HepG2 (cell line): ENCODE measurements around the gene SEMA4C. TPM values are rescaled to one million over a fixed set of nuclear protein-coding genes. Genes with fewer than 3 reads are reported as not detected.

Experiments used
- DZIP1 ChIP-seq: sonication (generic); formaldehyde crosslinking; IDR thresholded peaks from 2 replicates; pipeline ENCODE4 v1.5.0; 2020; ENCODE audit warnings: mild to moderate bottlenecking, missing genetic modification reagents
- EHMT2 ChIP-seq: fragments of 200-600 bp; sonication (generic); IDR thresholded peaks from 2 replicates; pipeline ENCODE4 v1.7.0; 2017; ENCODE audit warnings: antibody characterized with exemption, low read depth, low read length, borderline replicate concordance
- FOXA3 ChIP-seq: IDR thresholded peaks from 2 replicates; pipeline ENCODE4 v1.6.1; 2016; ENCODE audit warnings: missing genetic modification reagents, missing compliant biosample characterization
- NFE2 ChIP-seq: sonication (generic); formaldehyde crosslinking; IDR thresholded peaks from 2 replicates; pipeline ENCODE4 v1.4.0; 2020; ENCODE audit warnings: missing genetic modification reagents
- NKX3-1 ChIP-seq: sonication (generic); formaldehyde crosslinking; IDR thresholded peaks from 2 replicates; pipeline ENCODE4 v1.5.0; 2020; ENCODE audit warnings: missing genetic modification reagents
- PAX8 ChIP-seq: sonication (generic); formaldehyde crosslinking; IDR thresholded peaks from 2 replicates; pipeline ENCODE4 v1.8.0; 2022; ENCODE audit warnings: mild to moderate bottlenecking, missing genetic modification reagents, borderline replicate concordance
- SALL1 ChIP-seq: sonication (generic); formaldehyde crosslinking; IDR thresholded peaks from 2 replicates; pipeline ENCODE4 v1.8.0; 2022; ENCODE audit warnings: mild to moderate bottlenecking, missing genetic modification reagents
- SP1 ChIP-seq, 2 experiments: fragments of 450-650 bp in 1 of 2; sonication (generic) in 1 of 2; formaldehyde crosslinking in 1 of 2; IDR thresholded peaks; 2 replicates each; pipeline versions ENCODE4 v1.4.0 to v1.6.1; 2016 to 2020; ENCODE audit warnings: missing genetic modification reagents in 1 of 2
- SP5 ChIP-seq: IDR thresholded peaks from 2 replicates; pipeline ENCODE4 v1.6.1; 2016; ENCODE audit warnings: low read depth, borderline replicate concordance
- ZNF136 ChIP-seq: sonication (generic); formaldehyde crosslinking; IDR thresholded peaks from 2 replicates; pipeline ENCODE4 v1.8.1; 2022; ENCODE audit warnings: low read depth, mild to moderate bottlenecking, moderate library complexity, missing genetic modification reagents
- ZNF451 ChIP-seq: sonication (generic); formaldehyde crosslinking; IDR thresholded peaks from 2 replicates; pipeline ENCODE4 v1.5.0; 2020; ENCODE audit warnings: mild to moderate bottlenecking, missing genetic modification reagents
- ZNF674 ChIP-seq: sonication (generic); formaldehyde crosslinking; IDR thresholded peaks from 2 replicates; pipeline ENCODE4 v1.5.0; 2020; ENCODE audit warnings: low read depth, mild to moderate bottlenecking, missing genetic modification reagents
- polyA plus RNA-seq, 8 experiments: library from polyadenylated mRNA; depleted of rRNA in 3 of 8; stranded (reverse) in 7 of 8; unstranded in 1 of 8; fragments of >200 nt; fragmentation: Illumina TruSeq in 4 of 8; extraction: Trizol in 4 of 8; gene quantifications; 2 replicates each; pipeline versions ENCODE4 v1.2.1 to v1.2.3, GENCODE V29; 2011 to 2016; ENCODE audit warnings: low read depth in 4 of 8, missing spikeins in 1 of 8, mixed read lengths in 1 of 8; ENCODE audit not compliant: insufficient read depth in 1 of 8
- total RNA-seq, 5 experiments: library from RNA; depleted of rRNA; stranded (reverse); fragments of >200 nt; fragmentation: Illumina TruSeq; extraction: Trizol; gene quantifications; 2 replicates each; pipeline ENCODE4 v1.2.3, GENCODE V29; 2016; ENCODE audit warnings: low read depth in 1 of 5
- TF ChIP-seq, protein P1 (sequence below): sonication (generic); formaldehyde crosslinking; IDR thresholded peaks from 2 replicates; pipeline ENCODE4 v1.5.1; 2020; ENCODE audit warnings: missing genetic modification reagents, mild to moderate bottlenecking, borderline replicate concordance
- TF ChIP-seq, protein P2 (sequence below): sonication (generic); formaldehyde crosslinking; IDR thresholded peaks from 2 replicates; pipeline ENCODE4 v1.9.0; 2021; ENCODE audit warnings: missing genetic modification reagents, borderline replicate concordance
- TF ChIP-seq, protein P3 (sequence below): sonication (generic); formaldehyde crosslinking; IDR thresholded peaks from 2 replicates; pipeline ENCODE4 v1.5.0; 2020; ENCODE audit warnings: missing genetic modification reagents

Gene SEMA4C
- total and polyA plus RNA-seq, 2 of the 13 experiments (the other 11 are each of a cell fraction or from before 2014, with no cell fraction given): 25.9 to 46.6 TPM

DNA sequence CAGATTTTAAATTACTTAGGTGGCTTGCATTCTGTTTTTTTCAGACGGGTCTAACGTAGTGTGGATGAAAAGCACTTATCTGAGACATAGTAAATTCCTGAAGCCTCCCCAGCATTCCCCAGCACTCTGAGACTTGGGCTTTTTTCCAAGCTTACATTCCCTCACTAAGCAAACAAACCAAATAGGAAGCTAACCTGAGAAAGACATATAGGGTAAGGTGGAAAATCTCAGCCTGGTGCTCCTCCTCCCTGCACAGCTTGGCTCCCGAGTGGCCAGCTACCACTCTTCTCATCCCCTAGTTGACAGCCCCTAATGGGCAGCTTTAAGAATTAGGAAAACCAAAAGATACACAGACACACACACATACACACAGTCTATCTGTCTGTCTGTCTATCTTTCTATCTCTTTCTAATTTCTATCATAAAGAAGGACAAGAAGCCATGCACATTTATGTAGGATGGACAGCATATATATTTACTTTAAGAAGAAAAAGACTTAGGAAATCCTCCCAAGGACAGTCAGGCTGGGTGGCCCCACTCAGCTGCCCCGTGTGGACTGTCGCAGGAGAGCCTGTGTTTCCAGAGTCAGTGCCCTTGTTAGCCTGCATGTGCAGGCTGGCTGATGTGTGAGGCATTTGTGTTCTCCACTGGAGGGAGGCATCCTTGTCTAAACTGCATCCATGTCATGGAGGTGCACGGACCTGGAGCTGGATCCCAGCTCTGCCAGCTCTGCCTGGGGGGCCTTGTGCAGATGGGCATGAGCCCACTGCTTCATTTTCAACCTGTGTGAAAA lies 45.6 kb downstream of the SEMA4C start (continued):
- TF ChIP-seq, protein P1, sequence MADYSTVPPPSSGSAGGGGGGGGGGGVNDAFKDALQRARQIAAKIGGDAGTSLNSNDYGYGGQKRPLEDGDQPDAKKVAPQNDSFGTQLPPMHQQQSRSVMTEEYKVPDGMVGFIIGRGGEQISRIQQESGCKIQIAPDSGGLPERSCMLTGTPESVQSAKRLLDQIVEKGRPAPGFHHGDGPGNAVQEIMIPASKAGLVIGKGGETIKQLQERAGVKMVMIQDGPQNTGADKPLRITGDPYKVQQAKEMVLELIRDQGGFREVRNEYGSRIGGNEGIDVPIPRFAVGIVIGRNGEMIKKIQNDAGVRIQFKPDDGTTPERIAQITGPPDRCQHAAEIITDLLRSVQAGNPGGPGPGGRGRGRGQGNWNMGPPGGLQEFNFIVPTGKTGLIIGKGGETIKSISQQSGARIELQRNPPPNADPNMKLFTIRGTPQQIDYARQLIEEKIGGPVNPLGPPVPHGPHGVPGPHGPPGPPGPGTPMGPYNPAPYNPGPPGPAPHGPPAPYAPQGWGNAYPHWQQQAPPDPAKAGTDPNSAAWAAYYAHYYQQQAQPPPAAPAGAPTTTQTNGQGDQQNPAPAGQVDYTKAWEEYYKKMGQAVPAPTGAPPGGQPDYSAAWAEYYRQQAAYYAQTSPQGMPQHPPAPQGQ (CRISPR knock-in tag): no peak
- TF ChIP-seq SP5 (CRISPR knock-in tag) (peak; percentile 23; the same call in 1 of the 2 replicates), ZNF674 (CRISPR knock-in tag) (no peak), SP1 (IDR thresholded peaks at IDR 0.05) (no peak), SP1 (CRISPR knock-in tag; IDR thresholded peaks at IDR 0.05) (no peak), SALL1 (CRISPR knock-in tag) (peak; percentile 33; the same call in 1 of the 2 replicates), EHMT2 (no peak), ZNF136 (CRISPR knock-in tag) (no peak), DZIP1 (CRISPR knock-in tag) (no peak), ZNF451 (CRISPR knock-in tag) (no peak), PAX8 (CRISPR knock-in tag) (no peak), NKX3-1 (CRISPR knock-in tag) (no peak), NFE2 (no peak), FOXA3 (CRISPR knock-in tag) (peak; percentile 50)
- TF ChIP-seq, protein P2, sequence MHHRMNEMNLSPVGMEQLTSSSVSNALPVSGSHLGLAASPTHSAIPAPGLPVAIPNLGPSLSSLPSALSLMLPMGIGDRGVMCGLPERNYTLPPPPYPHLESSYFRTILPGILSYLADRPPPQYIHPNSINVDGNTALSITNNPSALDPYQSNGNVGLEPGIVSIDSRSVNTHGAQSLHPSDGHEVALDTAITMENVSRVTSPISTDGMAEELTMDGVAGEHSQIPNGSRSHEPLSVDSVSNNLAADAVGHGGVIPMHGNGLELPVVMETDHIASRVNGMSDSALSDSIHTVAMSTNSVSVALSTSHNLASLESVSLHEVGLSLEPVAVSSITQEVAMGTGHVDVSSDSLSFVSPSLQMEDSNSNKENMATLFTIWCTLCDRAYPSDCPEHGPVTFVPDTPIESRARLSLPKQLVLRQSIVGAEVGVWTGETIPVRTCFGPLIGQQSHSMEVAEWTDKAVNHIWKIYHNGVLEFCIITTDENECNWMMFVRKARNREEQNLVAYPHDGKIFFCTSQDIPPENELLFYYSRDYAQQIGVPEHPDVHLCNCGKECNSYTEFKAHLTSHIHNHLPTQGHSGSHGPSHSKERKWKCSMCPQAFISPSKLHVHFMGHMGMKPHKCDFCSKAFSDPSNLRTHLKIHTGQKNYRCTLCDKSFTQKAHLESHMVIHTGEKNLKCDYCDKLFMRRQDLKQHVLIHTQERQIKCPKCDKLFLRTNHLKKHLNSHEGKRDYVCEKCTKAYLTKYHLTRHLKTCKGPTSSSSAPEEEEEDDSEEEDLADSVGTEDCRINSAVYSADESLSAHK (CRISPR knock-in tag): no peak
- TF ChIP-seq, protein P3, sequence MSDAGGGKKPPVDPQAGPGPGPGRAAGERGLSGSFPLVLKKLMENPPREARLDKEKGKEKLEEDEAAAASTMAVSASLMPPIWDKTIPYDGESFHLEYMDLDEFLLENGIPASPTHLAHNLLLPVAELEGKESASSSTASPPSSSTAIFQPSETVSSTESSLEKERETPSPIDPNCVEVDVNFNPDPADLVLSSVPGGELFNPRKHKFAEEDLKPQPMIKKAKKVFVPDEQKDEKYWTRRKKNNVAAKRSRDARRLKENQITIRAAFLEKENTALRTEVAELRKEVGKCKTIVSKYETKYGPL (CRISPR knock-in tag): no peak
